Stimulated activated CD4-positive, alpha-beta T cell treated with anti-CD3 and anti-CD28 coated beads, Interleukin-12 subunit alpha, Interleukin-12 subunit beta, amount 100 ng/mL, for 24 hours (primary cell): ENCODE results near the gene PCNT.

Experiments used
- DNase-seq, 2 experiments: peaks; one replicate each; pipeline ENCODE4 v3.0.0-alpha.2; 2020; ENCODE audit warnings: low read depth in 2 of 2

PCNT gene

DNA sequence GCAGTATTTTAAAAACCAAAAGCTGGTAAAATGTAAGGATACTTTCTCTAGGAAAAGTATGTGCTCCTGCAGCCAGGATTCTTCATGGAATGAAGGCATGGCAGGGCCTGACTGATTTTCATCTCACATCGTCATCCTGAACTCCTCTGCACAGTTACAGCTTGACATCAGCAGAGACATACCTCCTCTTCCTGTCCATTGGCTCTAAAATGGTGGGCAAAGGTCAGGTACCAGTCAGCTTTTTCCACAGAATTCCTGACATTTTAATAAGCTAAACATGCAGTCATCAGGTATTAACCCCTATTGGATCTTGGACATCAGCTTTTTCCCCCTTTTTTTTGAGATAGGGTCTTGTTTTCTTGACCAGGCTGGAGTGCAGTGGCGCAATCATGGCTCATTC is 5.8 kb downstream of the PCNT start:
- no peak for DNase-seq

DNA sequence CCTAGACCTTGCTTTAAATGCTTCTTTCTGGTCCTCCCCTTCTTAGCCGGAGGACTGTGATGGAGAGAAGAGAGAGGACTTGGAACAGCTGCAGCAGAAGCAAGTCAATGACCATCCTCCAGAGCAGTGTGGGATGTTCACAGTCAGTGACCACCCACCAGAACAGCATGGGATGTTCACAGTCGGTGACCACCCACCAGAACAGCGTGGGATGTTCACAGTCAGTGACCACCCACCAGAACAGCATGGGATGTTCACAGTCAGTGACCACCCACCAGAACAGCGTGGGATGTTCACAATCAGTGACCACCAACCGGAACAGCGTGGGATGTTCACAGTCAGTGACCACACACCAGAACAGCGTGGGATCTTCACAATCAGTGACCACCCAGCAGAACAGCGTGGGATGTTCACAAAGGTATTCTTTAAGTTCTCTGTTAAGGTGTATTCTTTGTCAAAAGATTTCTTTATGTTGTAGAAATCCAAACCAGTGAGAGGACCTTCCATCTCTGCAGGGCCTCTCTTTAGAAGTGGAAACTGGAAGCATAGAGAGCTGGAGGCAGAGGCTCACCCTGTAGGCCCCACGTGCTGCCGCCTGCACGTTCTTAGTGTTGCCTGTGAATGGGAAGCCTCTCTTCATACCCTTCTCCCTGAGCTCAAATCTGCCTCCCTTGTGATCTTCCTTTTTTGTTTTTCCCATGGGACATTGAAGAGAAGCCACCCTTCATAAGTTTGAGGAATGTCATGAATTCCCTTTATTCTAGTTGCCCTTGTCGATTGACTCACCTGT is 10.6 kb downstream of the PCNT start:
- no peak for DNase-seq

DNA sequence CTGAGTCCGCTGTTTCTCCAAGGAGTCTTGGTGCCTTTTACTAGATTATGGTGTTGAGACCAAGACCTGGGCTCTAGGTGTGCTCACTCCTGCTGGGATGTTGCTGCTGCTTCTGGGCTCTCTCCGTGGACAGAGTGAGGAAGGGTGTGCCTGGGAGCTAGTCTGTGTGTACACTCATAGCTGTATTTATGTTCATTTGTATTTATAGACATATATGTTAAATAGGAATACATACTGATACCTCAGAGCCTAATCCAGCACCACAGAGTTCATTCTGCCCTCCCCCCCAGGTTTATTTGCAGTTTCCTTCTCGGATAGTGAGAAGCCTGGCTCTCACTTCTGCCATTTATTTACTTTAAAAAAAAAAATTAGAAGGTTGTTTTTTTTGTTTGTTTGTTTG is 12.6 kb downstream of the PCNT start:
- DNase-seq, result no peak

DNA sequence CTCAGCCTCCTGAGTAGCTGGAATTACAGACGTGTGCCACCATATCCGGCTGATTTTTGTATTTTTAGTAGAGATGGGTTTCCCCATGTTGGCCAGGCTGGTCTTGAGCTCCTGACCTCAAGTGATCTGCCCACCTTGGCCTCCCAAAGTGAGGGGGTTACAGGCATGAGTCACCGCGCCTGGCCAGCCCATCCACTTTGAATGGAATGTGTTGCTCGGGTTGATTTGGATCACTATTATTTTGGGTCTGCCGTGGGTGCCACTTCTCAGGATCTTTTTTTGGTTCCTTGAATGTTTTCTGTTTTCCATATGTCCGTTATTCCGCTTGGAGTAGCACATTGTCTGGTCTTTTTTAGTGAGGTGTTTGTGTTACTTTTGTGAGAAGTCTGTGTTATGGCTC is 17.0 kb downstream of the PCNT start:
- no peak for DNase-seq

DNA sequence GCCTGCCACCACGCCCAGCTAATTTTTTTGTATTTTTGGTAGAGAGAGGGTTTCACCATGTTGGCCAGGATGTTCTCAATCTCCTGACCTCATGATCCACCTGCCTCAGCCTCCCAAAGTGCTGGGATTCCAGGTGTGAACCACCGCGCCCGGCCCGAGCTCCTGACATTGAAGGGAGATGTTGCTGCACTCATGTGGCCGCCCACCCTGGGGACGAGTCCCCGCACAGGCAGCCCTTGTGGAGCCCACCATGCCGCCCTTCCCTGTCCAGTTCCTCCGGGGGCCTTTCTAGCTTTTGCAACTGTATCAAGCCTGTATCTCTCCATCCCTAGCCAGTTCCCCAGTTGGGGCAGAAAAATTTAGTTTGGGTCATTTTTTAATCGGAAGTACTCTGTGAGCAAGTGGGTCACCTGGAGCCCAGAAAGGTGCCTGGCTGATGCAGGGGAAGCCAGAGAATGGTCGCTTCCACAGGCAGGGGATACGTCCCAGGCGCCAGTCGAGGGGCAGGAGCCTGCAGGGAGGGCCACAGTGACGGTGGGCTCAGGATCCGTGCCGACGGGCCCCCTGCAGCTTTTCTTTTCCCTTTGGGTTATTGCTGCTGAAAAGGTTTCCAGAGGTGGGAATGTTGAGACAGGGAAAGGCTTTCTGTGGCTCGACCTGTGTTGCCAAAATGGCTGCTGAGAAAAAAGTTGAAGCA is 20.4 kb downstream of the PCNT start:
- DNase-seq, result no peak

DNA sequence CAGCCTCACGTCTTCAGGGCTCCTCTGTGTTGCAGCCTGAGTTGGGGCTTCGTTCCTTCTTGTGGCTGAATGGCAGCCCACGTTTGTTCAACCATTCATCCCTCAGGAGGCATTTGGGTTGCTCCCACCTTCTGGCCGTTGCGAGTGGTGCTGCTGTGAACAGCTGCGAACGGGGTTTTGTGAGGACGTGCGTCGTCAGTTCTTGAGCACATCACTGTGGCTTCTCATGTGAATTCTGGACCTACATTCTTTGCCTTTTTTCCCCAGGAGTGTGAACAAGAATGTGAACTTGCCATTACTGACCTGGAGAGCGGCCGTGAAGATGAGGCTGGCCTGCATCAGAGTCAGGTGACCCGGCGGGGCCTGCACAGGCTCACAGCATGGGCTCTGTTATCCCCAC is 21.9 kb downstream of the PCNT start:
- no peak for DNase-seq

DNA sequence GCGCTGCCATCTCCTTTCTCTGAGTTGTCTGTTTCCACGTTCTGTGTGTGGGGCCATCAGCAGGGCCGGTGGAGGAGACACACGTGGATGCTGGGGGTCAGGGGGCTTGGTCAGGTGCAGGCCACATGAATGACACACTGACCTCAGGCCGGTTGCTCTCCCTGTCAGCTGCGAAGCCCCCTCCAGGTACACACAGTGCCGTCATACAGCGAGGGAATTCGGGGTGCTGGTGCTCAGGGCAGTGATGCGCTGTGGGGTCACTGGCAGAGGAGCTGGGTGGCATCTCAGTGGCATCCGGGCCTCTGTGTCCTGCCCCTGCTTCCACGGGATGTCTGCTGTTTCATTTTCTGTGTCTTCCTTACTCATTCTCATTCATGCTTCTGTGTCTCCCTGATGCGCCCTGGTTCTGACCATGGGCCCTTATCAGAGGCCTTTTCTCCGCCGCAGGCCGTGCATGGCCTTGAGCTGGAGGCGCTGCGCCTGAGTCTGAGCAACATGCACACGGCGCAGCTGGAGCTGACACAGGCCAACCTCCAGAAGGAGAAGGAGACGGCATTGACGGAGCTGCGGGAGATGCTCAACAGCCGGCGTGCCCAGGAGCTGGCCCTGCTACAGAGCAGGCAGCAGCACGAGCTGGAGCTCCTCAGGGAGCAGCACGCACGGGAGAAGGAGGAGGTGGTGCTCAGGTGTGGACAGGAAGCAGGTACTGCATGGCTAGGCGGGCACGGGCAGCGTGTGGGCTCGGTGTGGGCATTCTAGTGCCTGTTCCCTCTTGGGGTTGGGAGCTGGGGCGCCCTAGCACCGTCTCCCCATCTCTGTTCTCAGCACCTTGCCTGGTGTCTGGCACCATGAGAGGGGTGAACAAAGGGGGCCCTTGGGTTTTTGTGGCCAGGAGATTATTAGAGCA is 22.6 kb downstream of the PCNT start:
- no peak for DNase-seq

DNA sequence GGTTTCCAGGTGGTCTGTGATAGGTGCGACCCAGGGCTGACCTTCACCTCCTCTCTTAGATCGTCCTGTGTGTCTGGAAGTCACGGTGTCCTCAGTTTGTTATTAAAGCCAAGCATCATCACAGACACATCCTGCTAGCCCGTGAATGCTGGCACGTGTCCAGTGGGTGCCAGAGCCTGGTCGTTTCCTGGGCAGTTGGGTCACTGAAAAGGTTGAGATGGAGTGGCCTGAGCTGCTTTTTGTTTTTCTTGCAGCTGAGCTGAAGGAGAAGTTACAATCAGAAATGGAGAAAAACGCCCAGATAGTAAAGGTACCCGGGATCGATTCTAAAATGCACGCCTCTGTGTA is 23.2 kb downstream of the PCNT start:
- DNase-seq, result no peak

DNA sequence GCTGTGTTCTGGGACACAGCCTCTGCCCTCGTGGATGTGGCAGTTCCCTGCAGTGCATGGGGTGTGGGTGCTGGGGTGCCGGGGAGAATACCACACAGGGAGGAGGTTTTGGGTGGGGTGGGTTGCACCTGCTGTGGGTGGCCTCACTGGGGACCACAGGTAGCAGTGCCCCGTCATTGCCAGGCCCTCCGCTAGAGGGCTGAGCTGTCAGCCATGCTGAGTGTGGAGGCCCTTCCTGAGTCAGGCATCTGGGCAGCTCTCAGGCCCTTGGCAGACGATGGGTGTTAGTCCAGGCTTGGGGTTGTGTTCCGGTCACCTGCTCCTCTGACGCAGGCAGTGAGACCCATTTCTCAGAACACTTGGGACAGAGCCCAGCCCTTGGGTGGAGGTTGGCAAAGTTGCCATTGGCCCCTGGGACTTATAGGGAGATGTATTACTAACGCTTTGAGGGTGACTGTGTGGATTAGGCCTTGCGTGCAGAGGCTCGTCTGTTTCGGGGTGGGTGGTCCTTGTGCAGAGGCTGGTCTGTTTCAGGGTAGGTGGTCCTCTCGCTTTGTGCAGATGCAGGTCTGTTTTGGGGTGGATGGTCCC is 23.9 kb downstream of the PCNT start:
- DNase-seq, result no peak

DNA sequence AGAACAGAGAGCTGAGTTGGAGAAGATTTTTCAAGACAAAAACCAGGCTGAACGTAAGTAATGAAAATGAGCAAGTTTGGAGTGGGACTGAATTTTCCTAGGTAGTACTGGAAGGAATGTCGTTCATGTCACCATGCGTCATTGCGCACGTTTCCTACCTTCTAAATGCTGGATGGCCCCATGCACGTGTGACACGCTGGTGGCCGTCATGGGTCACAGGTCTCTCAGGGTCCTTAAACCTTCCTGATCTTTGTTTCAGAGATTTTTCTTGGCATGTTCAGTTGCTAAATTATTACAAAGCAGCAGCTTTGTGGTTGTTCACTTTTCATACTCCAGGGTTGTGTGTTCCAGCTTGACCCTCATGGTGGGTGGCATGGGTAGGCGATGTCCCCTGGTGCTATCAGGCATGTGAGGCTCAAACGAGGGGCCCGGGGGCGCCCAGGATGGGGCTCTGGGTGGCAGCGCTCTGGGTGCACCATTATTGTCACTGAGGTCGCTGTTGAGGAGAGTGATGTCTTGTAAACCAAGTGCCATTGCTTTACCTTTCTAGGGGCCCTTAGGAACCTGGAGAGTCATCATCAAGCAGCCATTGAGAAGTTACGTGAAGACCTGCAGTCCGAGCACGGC is 25.3 kb downstream of the PCNT start:
- DNase-seq, result no peak

DNA sequence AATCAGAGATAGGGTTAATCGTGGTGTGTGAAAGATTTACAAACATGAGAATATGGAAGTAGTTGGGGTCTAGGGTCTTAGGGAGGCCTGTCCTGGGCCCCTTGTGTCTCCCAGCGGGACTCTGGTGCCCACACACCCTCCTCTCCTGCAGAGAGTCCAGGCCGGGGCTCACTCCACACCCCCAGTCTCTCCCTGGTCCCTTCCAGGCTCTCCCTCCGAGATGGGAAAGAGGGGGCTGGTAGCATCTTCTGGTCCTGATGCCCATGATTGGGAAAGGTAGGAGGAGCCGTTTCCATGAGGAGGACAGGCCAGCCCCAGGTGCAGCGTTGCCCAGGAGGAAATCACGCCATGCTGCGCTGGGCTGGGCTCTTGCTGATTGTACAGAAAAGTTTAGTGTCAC is 26.6 kb downstream of the PCNT start:
- DNase-seq, result no peak

DNA sequence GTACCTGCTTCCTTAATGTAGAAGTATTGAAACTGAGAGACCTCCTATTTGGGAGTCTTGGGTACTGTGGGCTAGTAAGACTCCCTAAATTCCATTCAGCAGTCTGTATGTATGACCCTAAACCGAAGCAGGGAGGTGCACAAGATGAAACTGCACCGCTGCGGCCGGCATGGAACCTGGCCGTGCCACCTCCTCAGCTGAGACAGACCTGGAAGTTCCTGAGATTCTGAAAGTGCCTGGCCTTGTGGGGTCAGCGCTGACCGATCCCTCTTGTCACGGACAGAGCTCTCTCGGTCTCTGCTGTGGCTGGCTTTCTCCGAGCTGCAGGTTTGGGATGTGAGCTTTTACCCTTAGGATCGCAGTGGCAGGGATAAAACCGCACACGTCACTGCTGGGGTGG is 27.0 kb downstream of the PCNT start:
- no peak for DNase-seq

DNA sequence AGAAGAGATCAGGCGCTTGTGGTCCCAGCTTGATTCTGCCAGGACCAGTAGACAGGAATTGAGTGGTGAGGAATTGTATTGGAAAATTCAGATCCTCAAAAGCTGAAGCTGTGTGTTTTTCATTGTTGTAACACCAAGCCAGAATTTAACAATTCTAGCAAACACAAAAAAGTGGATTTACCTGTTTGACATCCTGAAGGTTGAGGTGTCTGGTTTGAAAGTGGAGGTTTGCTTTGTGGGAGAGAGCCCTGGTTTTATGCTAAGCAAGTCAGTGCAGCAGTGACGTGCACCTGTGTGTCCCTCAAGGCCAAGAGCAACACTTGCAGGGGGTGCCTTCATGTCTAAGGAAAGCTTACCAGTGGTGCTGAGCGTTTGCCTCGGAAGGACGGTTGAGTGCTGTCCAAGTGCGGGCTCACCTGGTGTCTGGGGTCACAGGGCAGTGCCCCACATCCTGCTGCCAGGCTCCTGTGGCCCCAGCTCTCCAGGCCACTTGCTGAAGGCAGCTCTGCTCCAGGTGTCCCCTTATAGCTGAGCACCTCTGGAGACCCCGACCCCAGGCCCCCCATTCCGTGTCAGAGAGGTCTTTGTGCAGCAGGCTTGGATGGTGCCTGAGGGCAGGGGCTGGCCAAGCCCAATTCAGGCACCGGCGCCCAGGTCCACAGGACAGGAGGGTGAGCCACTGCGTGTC is 27.7 kb downstream of the PCNT start:
- DNase-seq, result no peak

DNA sequence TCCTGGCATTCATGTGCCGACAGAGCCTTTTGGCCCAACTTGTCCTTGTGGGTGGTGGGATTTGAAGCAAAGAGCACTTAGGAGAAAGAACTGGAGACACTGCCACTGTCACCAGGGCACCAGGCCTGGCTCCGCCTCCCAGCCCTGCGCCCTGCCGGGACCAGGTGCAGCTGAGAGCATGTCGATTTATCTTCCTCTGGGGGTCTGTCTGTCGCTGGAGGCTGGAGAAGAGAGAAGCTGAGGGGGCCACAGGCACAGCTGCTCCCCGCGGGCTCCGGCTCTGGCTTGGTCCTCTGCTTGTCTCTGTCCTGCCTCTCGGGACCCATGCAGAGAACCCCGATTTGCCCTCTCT is 28.2 kb downstream of the PCNT start:
- no peak for DNase-seq

DNA sequence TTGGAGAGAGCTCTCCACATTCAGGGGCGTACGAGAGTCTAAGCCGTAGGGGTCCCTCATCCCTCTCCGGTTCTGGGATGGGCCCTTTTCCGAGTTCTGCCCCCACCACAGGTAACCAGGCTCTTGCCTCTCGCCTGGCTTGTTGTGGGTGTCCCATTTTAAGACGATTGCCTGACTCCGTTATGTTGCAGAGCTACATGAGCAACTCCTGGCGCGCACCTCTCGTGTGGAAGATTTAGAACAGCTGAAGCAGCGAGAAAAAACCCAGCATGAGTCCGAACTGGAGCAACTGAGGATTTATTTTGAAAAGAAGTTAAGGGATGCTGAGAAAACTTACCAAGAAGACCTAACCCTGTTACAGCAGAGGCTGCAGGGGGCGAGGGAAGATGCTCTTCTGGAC is 29.0 kb downstream of the PCNT start:
- no peak for DNase-seq

DNA sequence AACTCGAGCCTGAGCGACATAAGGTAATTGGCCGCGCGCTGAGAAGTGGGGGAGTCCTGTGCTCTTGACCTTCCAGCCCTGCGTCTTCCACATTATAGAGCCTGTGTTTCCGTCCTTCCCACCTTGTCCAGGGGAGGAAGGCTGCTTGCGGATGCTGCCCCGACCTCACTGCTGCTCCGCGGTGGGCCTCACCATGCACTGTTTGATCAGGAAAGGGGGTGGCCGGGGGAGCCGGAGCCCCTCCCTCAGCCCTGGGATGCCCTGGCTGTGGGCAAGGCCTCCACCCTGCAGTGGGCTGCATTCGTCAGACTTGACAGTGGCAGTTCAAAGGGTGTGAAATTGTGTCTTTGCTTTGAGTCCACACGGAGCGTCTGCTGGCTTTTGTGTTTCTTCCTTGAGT is 30.1 kb downstream of the PCNT start:
- DNase-seq, result no peak

DNA sequence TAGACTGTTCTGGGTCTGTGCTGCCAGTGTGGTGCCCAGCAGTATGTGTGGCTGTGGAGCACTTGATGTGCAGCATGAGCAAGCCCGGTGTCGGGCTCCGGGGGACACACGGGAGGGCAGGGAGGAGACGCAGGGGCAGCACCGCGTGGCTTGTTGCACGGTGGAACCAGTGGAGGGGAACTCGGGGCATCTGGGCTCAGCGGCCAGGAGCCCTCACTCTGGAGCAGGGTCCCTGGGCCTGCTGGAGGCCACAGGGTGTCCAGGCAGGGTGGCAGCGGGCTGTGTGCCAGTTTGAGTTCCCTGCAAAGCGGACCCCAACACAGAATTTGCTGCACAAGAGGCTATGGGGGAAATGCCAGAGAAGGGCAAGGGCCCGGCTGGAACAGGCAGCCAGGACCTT is 30.6 kb downstream of the PCNT start:
- DNase-seq, result no peak

DNA sequence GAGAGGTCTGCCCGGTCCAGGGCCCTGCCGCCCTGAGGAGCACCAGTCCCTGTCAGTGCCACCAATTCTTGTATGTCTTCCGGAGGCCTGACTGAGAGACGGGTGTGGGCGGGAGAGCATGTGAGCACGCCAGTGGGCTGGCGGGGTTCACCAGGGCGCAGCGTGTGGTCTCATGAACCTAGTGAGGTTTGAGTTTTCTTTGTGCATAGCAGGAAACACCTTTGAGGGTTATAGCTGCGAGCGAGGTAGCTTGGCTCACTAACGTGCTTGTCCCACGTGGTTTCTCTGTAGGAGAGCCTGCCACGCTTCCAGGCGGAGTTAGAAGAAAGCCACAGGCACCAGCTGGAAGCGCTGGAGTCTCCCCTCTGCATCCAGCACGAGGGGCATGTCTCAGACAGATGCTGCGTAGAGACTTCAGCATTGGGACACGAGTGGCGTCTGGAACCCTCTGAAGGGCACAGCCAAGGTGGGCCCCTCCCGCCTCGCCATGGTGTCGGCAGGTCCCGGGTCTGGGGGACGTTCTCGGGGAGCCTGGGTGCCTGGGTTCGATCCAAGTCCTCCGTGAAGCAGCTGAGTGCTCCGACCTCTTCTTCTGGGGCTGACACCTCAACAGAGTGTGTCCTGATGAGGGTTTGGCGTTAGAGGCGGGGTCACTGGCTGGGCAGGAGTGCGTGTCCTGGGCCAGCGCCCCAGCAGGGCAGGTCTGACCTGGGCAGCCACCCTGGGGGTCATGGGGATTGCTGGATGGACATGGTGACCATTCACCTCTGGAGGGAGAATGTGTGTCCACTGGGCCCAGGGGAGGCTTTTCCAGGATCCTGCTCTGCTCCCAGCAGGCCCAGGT is 31.4 kb downstream of the PCNT start:
- DNase-seq, result no peak

DNA sequence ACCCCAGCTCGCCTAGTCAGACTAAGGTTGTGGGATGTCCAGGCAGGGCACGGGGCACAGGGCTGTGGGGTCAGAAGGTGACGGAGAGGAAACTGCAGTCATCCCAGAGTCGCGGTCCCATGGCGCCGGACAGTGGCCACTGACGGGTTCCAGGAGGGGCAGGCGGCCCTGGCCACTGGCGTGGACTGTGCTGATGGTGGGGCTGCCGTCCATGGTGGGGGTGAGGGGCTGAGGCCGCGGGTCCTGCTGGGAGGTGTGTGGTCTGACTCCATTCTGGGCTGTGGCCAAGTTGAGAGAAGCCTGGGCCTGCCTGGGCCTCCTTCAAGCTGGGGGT is 32.0 kb downstream of the PCNT start:
- no peak for DNase-seq

DNA sequence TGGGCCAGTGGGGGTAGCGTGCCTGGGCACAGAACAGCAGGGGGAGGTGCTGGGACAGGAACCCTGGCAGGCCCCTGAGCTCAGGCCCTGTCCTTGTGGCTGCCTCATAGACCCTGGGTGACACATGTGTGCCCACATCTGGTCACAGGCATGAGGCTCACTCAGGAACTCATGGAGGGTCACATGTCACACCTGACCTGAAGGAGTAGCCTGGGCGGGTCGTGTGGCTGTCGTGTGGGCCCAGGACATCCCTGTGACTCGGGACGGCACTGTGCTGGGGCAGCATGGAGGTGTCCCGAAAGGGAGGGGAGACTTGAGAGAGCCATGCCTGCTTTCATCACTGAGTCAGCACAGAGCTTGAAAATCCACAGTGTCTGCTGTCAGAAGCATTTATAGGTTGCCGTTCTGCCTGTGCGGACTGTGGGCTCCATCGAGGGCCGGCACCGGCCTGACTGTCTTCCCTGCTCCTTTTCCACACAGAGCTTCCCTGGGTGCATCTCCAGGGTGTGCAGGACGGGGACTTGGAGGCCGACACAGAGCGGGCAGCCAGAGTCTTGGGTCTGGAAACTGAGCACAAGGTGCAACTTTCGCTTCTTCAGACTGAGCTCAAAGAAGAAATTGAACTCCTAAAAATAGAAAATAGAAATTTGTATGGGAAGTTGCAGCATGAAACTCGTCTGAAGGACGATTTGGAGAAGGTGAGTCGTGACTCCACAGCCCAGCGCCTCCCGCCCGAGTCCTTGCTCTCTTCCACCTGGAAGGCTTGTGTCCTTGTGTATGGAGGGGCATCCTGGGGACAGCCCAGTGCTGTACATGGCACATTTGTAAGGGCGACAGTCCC is 32.8 kb downstream of the PCNT start:
- no peak for DNase-seq
